Occipital lobe (tissue), 2 donors: ENCODE measurements around the gene ZNF567. TPM values are rescaled to one million over a fixed set of nuclear protein-coding genes. Genes with fewer than 3 reads are reported as not detected.
A peak's percentile ranks its signal among the peaks of the same experiment; 100 is the strongest.
"Not testable (repeated sequence)": the region's sequence is repeated elsewhere in the genome, so short reads cannot be mapped to it uniquely, and the experiment has no call there.

Experiments used
- DNase-seq: peaks from one replicate; lab custom pipeline; 2025; lab: John Stamatoyannopoulos, UW
- total RNA-seq: library from RNA; depleted of rRNA; stranded (reverse); fragments of >200 nt; gene quantifications from one replicate; pipeline ENCODE4 v1.2.3, GENCODE V29; 2014

The ZNF567 gene
- 19.2 TPM for total RNA-seq

GRCh38 chr19:36687214-36688056, at the start of gene ZNF567:
Gene ZNF567 (plus strand): TSS chr19:36687612. CDS start chr19:36694868, 7,256 bp downstream.
- peak; percentile 92 for DNase-seq

DNA sequence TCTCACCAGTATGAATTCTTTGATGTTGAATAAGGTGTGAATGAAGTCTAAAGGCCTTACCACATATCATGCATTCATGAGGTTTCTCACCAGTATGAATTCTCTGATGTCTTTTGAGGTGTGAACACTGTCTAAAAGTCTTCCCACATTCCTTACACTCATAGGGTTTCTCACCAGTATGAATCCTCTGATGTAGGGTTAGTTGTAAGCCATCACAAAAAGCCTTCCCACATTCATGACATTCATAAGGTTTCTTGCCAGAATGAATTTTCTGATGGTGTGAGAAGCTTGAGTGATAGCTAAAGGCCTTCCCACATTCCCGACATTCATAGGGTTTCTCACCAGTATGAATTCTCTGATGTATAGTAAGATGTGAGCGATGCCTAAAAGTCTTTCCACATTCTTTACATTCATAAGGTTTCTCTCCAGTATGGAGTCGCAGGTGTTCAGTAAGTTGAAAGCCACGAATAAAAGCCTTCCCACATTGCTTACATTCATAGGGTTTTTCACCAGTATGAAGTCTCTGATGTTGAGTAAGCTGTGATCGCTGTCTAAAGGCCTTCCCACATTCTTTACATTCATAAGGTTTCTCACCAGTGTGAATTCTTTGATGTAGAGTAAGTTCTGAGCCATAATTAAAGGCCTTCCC, 48.4 kb upstream of the ZNF567 start:
- no peak for DNase-seq

GRCh38 chr19:36646746-36647145, 40.7 kb upstream of the ZNF567 start:
- DNase-seq: no peak

GRCh38 chr19:36652958-36653357, 34.5 kb upstream of the ZNF567 start:
- no peak for DNase-seq

DNA sequence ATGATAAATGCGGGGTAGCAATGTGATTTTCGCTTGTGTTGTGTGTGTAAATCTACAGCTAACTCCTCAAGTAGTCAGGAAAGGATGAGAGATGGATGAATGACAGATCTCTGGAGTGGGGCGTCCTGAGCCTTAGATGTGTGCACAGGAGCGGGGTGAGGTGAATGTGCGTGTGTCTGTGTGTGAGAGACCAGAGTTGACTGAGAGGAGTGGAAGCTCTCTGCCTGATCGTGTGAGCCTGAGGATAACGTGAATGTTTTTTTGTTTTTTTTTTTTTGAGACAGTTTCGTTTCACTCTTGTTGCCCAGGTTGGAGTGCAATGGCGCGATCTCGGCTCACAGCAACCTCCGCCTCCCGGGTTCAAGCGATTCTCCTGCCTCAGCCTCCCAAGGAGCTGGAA, 21.6 kb upstream of the ZNF567 start:
- no peak for DNase-seq

- no peak for DNase-seq
Observed at GRCh38 chr19:36668646-36669045, 18.8 kb upstream of the ZNF567 start.

GRCh38 chr19:36672368-36672767, 15.0 kb upstream of the ZNF567 start:
- DNase-seq: no peak

DNA sequence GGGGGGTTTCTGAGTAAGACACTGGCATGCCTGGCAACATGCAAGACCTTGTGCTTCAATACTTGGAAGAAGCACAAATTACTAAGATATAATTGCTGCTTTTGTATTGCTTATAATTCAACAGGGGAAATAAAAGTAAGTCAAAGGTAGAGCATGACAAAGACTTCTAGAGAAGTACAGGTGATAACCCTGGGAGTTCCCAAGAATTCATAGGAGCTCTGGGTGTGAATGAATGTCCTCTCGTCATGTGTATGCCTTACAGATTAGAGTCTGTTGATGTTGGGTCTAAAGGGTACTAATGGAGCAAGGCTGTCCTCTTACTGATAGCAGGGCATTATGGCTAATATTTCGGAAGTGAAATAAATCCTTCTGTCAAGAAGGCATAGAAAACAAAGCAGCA, 13.2 kb upstream of the ZNF567 start:
- DNase-seq: no peak

- no peak for DNase-seq
Observed at GRCh38 chr19:36679455-36679854, 8.0 kb upstream of the ZNF567 start.

- DNase-seq: no peak
Observed at GRCh38 chr19:36685835-36686234, 1.6 kb upstream of the ZNF567 start.

GRCh38 chr19:36686365-36687213, 823 bp upstream of the ZNF567 start:
- DNase-seq: no peak

DNA sequence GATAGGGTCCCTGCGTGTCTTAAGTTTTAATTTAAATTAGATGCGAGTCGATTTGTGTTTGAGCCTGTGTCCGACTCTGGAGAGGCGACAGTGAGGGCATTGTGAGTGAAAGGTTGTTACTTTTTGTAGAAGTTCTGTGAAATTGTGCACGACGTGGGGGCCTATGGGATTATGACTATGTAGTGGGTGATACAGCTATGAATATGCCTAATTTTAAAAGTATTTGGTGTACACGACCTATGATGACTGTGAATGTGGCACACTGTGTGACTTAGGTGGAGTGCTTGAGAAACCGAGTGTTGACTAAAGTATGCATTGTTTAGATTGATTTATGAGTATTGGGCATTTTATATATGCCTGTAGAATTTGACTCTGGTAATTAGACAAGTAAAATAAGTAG, 646 bp downstream of the ZNF567 start:
- DNase-seq: no peak

DNA sequence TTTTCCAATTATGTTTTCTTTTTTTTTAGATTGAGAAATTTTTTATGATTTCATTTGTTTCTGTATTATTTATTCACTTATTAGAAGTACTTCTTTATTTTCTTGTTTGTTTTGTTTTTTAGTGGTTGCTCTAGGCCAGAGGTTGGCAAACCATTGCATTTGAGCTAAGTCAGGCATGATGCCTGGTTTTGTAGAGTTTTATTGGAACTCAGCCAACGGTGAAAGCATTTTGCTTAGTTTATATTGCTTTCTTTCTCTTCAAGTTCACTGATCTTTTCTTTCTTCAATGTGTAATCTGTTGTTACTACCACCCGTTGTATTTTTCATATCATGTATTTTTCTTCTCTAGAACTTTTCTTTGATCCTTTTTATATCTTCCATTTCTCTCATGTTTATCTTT, 19.7 kb downstream of the ZNF567 start:
- no peak for DNase-seq

DNA sequence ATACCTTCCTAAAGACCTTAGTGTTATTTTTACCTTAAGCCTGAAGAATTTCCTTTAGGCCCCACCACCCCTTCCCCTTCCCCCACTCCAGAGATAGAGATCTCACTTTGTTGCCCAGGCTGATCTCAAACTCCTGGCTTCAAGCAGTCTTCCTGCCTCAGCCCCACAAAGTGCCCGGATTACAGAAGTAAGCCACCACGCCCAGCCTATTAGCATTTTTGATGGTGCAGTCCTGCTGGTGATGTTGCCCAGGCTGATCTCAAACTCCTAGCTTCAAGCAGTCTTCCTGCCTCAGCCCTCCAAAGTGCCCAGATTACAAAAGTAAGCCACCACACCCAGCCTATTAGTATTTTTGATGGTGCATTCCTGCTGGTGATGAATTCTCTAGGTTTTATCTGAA, 22.0 kb downstream of the ZNF567 start:
- no peak for DNase-seq

DNA sequence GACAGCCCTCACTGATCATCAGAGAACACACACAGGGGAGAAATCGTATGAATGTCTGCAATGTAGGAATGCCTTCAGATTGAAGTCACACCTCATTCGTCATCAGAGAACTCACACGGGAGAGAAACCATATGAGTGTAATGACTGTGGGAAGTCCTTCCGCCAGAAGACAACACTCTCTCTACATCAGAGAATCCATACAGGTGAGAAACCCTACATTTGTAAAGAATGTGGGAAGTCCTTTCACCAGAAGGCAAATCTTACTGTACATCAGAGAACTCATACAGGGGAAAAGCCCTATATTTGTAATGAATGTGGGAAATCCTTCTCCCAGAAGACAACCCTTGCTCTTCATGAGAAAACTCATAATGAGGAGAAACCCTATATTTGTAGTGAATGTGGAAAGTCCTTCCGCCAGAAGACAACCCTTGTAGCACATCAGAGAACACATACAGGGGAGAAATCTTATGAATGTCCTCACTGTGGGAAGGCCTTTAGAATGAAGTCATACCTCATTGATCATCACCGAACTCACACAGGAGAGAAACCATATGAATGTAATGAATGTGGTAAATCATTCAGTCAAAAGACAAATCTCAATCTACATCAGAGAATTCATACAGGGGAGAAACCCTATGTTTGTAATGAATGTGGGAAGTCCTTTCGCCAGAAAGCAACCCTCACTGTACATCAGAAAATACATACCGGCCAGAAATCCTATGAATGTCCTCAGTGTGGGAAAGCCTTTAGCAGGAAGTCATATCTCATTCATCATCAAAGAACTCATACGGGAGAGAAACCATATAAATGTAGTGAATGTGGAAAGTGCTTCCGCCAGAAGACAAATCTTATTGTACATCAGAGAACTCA, 32.5 kb downstream of the ZNF567 start:
- DNase-seq: no peak

GRCh38 chr19:36736166-36736565, 48.8 kb downstream of the ZNF567 start:
- not testable (repeated sequence) for DNase-seq

- DNase-seq: no peak
Observed at GRCh38 chr19:36745870-36746269, 58.5 kb downstream of the ZNF567 start.

GRCh38 chr19:36747750-36748149, 60.3 kb downstream of the ZNF567 start:
- no peak for DNase-seq

GRCh38 chr19:36748431-36749275, 61.2 kb downstream of the ZNF567 start:
- no peak for DNase-seq

DNA sequence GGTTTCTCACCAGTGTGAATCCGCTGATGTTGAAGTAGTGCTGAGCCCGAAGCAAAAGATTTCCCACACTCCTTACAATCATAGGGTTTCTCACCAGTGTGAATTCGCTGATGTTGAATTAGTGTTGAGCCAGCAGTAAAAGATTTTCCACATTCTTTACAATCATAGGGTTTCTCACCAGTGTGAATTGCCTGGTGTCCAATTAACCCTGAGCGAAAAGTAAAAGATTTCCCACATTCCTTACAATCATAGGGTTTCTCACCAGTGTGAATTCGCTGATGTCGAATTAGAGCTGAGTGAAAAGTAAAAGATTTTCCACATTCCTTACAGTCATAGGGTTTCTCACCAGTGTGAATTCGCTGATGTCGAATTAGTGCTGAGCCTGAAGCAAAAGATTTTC, 62.2 kb downstream of the ZNF567 start:
- DNase-seq: not testable (repeated sequence)
